Measurements from ENCODE around the gene OR1I1.

GRCh38 chr19:15128162-15128770 lies 46.3 kb downstream of the OR1I1 start:
- TF ChIP-seq MAX (IDR thresholded peaks at IDR 0.05) (no peak), EP300 (IDR thresholded peaks at IDR 0.05; ENCODE audit: borderline replicate concordance) (no peak), EGR1 (IDR thresholded peaks at IDR 0.05) (no peak), ZBTB7A (IDR thresholded peaks at IDR 0.05; ENCODE audit: low read depth) (no peak), CEBPB (IDR thresholded peaks at IDR 0.05) (no peak), RAD21 (IDR thresholded peaks at IDR 0.05; ENCODE audit: low read depth) (no peak), REST (IDR thresholded peaks at IDR 0.05; ENCODE audit: low read depth) (no peak), TEAD4 (IDR thresholded peaks at IDR 0.05) (no peak), USF1 (IDR thresholded peaks at IDR 0.05) (no peak), CREB1 (IDR thresholded peaks at IDR 0.05; ENCODE audit: low read depth) (no peak), NFIC (IDR thresholded peaks at IDR 0.05) (no peak), YY1 (IDR thresholded peaks at IDR 0.05; ENCODE audit: low read depth) (no peak)

Data from Ishikawa (cell line).